ENCODE results near the gene AOAH.

GRCh38 chr7:36654436-36654835, 69.9 kb downstream of the AOAH start:
- no peak for TF ChIP-seq POLR2A (IDR thresholded peaks at IDR 0.05)
- TF ChIP-seq EP300 (IDR thresholded peaks at IDR 0.05), result no peak
